MCF 10A (cell line): ENCODE results near the gene LENEP. TPM values are rescaled to one million over a fixed set of nuclear protein-coding genes. Genes with fewer than 3 reads are reported as not detected.

Experiments
- BruUV-seq: library from RNA; stranded (reverse); fragments of 400-500 nt; replicated peaks from 2 replicates; lab custom pipeline; 2021; lab: Mats Ljungman, UMichigan
- CTCF ChIA-PET: fragments of 300-600 bp; sonication (Branson Sonifier 250); formaldehyde crosslinking; extraction: SDS; loops from one replicate; lab custom pipeline; 2021; ENCODE audit warnings: antibody characterized with exemption, inconsistent platforms; lab: Yijun Ruan, JAX
- POLR2A ChIA-PET: fragments of 300-600, 350-650 bp; sonication (Branson Sonifier 250); formaldehyde crosslinking; extraction: SDS; loops from one replicate; lab custom pipeline; 2020; ENCODE audit warnings: antibody characterized with exemption, inconsistent platforms; lab: Yijun Ruan, JAX
- DNase-seq: peaks from one replicate; pipeline ENCODE4 v3.0.0-alpha.2; 2018; ENCODE audit not compliant: unreplicated experiment
- H3K27ac Mint-ChIP-seq: one replicate; pipeline ENCODE4 v1.8.0; 2022; ENCODE audit warnings: mild to moderate bottlenecking, low read depth, mixed read lengths; ENCODE audit not compliant: unreplicated experiment
- H3K27me3 Mint-ChIP-seq: one replicate; pipeline ENCODE4 v1.8.0; 2022; ENCODE audit warnings: mixed read lengths; ENCODE audit not compliant: insufficient read depth, unreplicated experiment
- H3K36me3 Mint-ChIP-seq: one replicate; pipeline ENCODE4 v1.8.0; 2022; ENCODE audit warnings: mild to moderate bottlenecking, moderate library complexity, mixed read lengths; ENCODE audit not compliant: insufficient read depth, unreplicated experiment
- H3K4me1 Mint-ChIP-seq: one replicate; pipeline ENCODE4 v1.8.0; 2022; ENCODE audit warnings: mixed read lengths; ENCODE audit not compliant: insufficient read depth, unreplicated experiment
- H3K4me3 Mint-ChIP-seq: one replicate; pipeline ENCODE4 v1.8.0; 2022; ENCODE audit warnings: mild to moderate bottlenecking, moderate library complexity, mixed read lengths; ENCODE audit not compliant: unreplicated experiment
- H3K9me3 Mint-ChIP-seq: one replicate; pipeline ENCODE4 v1.8.0; 2022; ENCODE audit warnings: mixed read lengths; ENCODE audit not compliant: unreplicated experiment
- CTCF ChIP-seq: fragments of 200-600 bp; IDR thresholded peaks from one replicate; pipeline ENCODE4 v1.8.0; 2022; ENCODE audit warnings: antibody characterized with exemption, mild to moderate bottlenecking; ENCODE audit not compliant: unreplicated experiment
- intact Hi-C: fragments of 100-400 bp; cut with micrococcal nuclease; formaldehyde crosslinking; loops from 2 replicates; pipeline ENCODE4 v1.14.1; 2022
- total RNA-seq: library from RNA; stranded (reverse); gene quantifications from 2 replicates; pipeline ENCODE4 v1.2.3, GENCODE V29; 2022

LENEP gene
- total RNA-seq, 1 experiment from 2014 or later: not detected

DNA sequence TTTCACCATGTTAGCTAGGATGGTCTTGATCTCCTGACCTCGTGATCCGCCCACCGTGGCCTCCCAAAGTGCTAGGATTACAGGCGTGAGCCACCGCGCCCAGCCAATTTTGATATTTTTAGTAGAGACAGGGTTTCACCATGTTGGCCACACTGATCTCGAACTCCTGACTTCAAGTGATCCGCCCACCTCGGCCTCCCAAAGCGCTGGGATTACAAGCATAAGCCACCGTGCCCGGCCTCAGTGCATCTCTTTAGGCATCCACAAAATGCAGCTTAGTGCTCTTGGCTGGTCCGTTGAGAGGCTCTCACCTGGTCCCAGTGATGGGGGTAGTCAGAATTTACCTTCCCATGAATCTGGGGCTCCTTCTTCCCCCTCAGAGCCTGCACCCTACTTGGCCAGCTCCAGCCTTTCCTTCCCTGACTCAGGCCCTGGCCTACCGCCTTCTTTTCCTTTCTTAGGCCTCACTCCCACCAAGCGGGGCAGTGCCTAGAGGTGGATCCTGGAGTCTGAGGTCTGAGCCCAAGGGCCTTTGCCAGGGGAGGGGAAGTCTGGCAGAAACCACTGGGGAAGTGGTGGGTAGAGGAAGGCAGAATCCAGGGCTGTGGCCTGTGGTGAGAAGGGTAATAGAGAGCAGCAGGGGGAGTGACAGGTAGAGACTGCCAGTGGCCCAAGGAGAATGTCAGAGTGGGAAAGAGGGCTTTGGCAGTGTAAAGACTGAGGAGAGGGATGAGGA lies 3.7 kb downstream of the LENEP start:
- intact Hi-C loops: no loop called here
- Mint-ChIP-seq H3K9me3 (no peaks in the 10 kb centered on the region), H3K4me3 (no peak overlapping the region), H3K4me1 (peaks cover 38% of the 10 kb centered on the region), H3K27me3 (no peaks in the 10 kb centered on the region), H3K36me3 (peaks cover 6% of the 10 kb centered on the region), H3K27ac (peak overlapping the region; percentile 65)
- CTCF ChIA-PET: interaction anchor here (0.6 to 9.4 kb wide), 19 partner anchors 11 to 487 kb away, joined by 3 to 118 read pairs (median 5); partner anchors contain the start of genes FLAD1, PBXIP1, PYGO2 and SHC1
- no peak for TF ChIP-seq CTCF
- no TSS peak for BruUV-seq
- POLR2A ChIA-PET: interaction anchor here (0.6 to 41.1 kb wide), 6 partner anchors 10 to 68 kb away, joined by 3 to 1917 read pairs (median 3); partner anchors contain the start of genes ADAM15, CKS1B, FLAD1 and PBXIP1
- no peak for DNase-seq

DNA sequence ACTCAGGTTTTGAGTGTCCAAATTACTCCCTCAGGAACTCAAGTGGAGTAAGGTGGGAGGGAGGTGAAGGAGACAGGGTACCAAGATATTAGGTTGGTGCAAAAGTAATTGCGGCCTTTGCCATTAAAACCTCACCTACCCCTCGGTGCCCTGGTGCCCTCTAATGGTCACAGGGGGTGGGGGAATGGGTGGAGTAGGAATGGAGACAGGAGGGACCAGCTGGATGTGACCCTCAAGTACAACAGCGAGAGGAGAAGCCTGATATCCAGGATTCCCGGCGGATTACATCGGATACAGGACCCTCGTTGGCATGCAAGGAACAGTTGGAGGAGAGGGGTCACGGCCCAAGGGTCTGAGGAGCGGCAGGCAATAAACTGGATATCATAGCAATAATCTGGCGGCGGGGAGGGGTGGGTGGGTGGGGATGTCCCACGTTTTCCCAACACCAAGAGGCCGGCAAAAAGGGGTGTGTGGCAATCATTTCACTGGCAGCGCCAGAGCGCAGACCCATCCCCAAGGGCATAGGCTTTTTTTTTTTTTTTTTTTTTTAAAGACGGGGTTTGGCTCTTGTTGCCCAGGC lies 4.9 kb downstream of the LENEP start:
- ChIA-PET CTCF (interaction anchor here (0.6 to 9.4 kb wide), 13 partner anchors 10 to 517 kb away, joined by 3 to 118 read pairs (median 17); partner anchors contain the start of genes ADAM15, CKS1B, FLAD1 and PBXIP1), POLR2A (interaction anchor here (0.8 to 41.1 kb wide), 8 partner anchors 10 to 135 kb away, joined by 3 to 1917 read pairs (median 44); partner anchors contain the start of genes ADAM15, CKS1B, FLAD1 and PBXIP1)
- Mint-ChIP-seq H3K27me3 (no peaks in the 10 kb centered on the region), H3K36me3 (peaks cover 6% of the 10 kb centered on the region), H3K4me1 (peaks cover 38% of the 10 kb centered on the region), H3K27ac (no peak overlapping the region), H3K4me3 (no peak overlapping the region), H3K9me3 (no peaks in the 10 kb centered on the region)
- intact Hi-C loops: no loop called here
- no peak for DNase-seq
- peak; percentile 9 for TF ChIP-seq CTCF
- BruUV-seq: no TSS peak

- TF ChIP-seq CTCF: peak; percentile 98
- H3K9me3 Mint-ChIP-seq: no peaks in the 10 kb centered on the region
- ChIA-PET POLR2A (interaction anchor here (1.2 to 41.1 kb wide), 8 partner anchors 9 to 329 kb away, joined by 3 to 1917 read pairs (median 44); partner anchors contain the start of genes ADAM15, CKS1B, FLAD1 and PBXIP1), CTCF (interaction anchor here (0.7 to 9.4 kb wide), 21 partner anchors 9 to 518 kb away, joined by 3 to 118 read pairs (median 5); partner anchors contain the start of genes ADAM15, CKS1B, FLAD1 and PBXIP1)
- intact Hi-C loops: loop anchor here (1.0 kb wide), 3 partner anchors 44 to 330 kb away; no protein-coding TSS in a partner anchor
- peak overlapping the region; percentile 32 for H3K4me3 Mint-ChIP-seq
- peaks cover 10% of the 10 kb centered on the region for H3K36me3 Mint-ChIP-seq
- no peaks in the 10 kb centered on the region for H3K27me3 Mint-ChIP-seq
- H3K4me1 Mint-ChIP-seq: peaks cover 38% of the 10 kb centered on the region
- BruUV-seq: no TSS peak
- DNase-seq: peak; percentile 84
- peak overlapping the region; percentile 97 for H3K27ac Mint-ChIP-seq
These were observed 5.6 kb downstream of the LENEP start for GRCh38 chr1:154998818-154999570.
